Measurements from ENCODE around the gene LAMC2.

LAMC2 gene

DNA sequence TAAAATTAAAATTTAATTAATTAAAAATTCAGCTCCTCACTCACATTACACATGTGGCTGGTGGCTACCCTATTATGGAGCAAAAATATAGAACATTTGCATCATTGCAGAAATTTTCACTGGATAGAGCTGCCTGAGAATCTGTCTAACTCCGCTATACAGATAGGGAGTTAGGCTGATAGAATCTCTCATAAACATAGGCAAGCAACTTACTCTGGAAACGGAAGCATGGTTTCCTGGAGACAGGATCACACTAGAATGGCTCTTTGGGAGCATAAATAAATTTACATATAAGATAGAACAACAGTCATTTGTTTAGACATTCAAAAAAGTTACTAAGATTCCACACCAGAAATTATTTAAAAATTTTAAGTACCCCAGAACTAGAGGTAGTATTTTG is 12.2 kb upstream of the LAMC2 start:
- Histone ChIP-seq H3K9me3 (ENCODE audit: control insufficient read depth, low read depth, low read length) (no peaks in the 10 kb centered on the region), H3K4me3 (ENCODE audit: low read length) (no peak overlapping the region), H3K9ac (ENCODE audit: low read length) (no peak overlapping the region), H3K36me3 (ENCODE audit: control insufficient read depth, low read depth, low read length) (no peaks in the 10 kb centered on the region), H3K27ac (ENCODE audit: low read length) (no peak overlapping the region), H3K27me3 (ENCODE audit: control insufficient read depth, insufficient read depth, low read length) (no peaks in the 10 kb centered on the region), H3K4me1 (ENCODE audit: control insufficient read depth, low read depth, low read length) (no peaks in the 10 kb centered on the region)

DNA sequence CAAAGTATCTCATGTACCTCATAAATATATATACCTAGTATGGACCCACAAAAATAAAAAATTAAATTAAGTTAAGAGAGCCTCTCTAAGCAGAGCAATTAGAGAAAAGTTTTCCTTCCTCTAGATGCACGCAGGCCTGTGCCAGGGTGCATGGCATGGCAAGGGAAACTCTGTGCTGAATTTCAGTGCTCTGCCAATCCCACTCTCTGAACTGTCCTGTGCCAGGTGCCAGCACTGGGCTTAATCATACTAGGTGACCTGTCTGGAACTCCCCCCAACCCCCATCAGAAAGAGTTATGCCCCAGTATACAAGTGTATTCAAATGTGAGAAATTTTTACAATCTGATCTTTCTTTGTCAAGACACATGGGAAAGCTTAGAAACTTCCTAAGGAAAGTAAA is 10.4 kb upstream of the LAMC2 start:
- no peak overlapping the region for H3K4me3 ChIP-seq (ENCODE audit: low read length)
- no peaks in the 10 kb centered on the region for H3K9me3 ChIP-seq (ENCODE audit: control insufficient read depth, low read depth, low read length)
- H3K9ac ChIP-seq (ENCODE audit: low read length): no peak overlapping the region
- no peak overlapping the region for H3K27ac ChIP-seq (ENCODE audit: low read length)
- peaks cover 4% of the 10 kb centered on the region for H3K4me1 ChIP-seq (ENCODE audit: control insufficient read depth, low read depth, low read length)
- H3K36me3 ChIP-seq (ENCODE audit: control insufficient read depth, low read depth, low read length): no peaks in the 10 kb centered on the region
- H3K27me3 ChIP-seq (ENCODE audit: control insufficient read depth, insufficient read depth, low read length): no peaks in the 10 kb centered on the region

DNA sequence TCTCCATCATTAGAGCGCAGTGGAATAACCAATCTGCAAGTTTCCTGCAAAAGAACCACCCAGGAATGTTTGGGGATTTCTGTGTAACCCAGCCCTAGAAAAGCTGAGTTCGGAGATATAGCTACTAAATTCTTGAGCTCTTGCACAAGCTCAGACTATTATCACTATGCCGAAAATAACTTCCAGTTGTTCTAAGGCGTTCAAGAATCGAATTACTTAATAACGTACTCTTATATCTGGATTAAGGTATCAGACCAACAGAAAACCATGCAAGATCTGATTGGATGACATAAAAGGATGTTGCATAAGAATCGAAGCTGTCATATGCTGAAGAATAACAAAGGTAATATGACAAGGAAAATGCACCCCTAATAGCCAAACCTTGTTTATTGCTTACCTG is 7.5 kb upstream of the LAMC2 start:
- no peaks in the 10 kb centered on the region for H3K27me3 ChIP-seq (ENCODE audit: control insufficient read depth, insufficient read depth, low read length)
- no peak overlapping the region for H3K4me3 ChIP-seq (ENCODE audit: low read length)
- peaks cover 9% of the 10 kb centered on the region for H3K4me1 ChIP-seq (ENCODE audit: control insufficient read depth, low read depth, low read length)
- H3K36me3 ChIP-seq (ENCODE audit: control insufficient read depth, low read depth, low read length): no peaks in the 10 kb centered on the region
- no peak overlapping the region for H3K9ac ChIP-seq (ENCODE audit: low read length)
- H3K27ac ChIP-seq (ENCODE audit: low read length): no peak overlapping the region
- H3K9me3 ChIP-seq (ENCODE audit: control insufficient read depth, low read depth, low read length): no peaks in the 10 kb centered on the region

DNA sequence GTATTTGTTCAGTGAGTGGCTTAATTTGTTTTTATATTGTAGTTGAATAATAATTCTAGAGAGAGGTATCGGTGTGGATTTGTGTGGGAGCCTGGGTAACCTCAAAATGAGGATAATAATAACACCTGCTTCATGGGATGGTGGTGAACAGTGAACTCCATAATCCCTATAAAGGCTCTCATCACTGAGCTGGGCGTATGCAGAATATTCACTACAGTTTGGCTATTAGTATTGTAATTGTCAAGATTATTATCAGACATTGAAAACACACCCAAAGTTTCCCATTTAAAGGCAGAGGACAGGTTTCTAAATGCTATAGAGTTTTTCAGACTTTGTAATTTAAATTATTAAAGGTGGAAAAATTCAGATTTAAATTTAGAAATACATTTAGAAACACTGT is 7.0 kb upstream of the LAMC2 start:
- Histone ChIP-seq H3K9ac (ENCODE audit: low read length) (no peak overlapping the region), H3K27me3 (ENCODE audit: control insufficient read depth, insufficient read depth, low read length) (no peaks in the 10 kb centered on the region), H3K4me1 (ENCODE audit: control insufficient read depth, low read depth, low read length) (peaks cover 9% of the 10 kb centered on the region), H3K9me3 (ENCODE audit: control insufficient read depth, low read depth, low read length) (no peaks in the 10 kb centered on the region), H3K36me3 (ENCODE audit: control insufficient read depth, low read depth, low read length) (no peaks in the 10 kb centered on the region), H3K27ac (ENCODE audit: low read length) (no peak overlapping the region), H3K4me3 (ENCODE audit: low read length) (no peak overlapping the region)

DNA sequence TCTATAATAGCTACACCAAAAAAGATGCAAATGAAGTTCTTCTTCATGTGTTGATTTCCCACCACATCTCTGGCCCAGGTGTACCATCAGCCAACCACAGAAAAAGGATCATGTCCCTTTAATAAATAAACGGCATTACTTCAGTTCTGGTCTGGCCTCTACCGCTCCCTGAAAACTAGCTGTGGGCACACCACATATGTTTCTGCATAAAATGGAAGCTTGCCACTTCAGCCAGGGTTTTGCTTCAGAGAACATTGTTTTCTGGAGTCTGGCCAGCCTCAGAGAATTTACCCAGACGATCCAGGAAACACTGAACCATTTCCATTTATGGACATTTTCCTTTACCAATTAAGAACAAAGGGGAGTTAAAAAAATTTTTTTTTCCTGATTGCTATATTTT is 5.8 kb upstream of the LAMC2 start:
- Histone ChIP-seq H3K27me3 (ENCODE audit: control insufficient read depth, insufficient read depth, low read length) (no peaks in the 10 kb centered on the region), H3K9me3 (ENCODE audit: control insufficient read depth, low read depth, low read length) (no peaks in the 10 kb centered on the region), H3K4me1 (ENCODE audit: control insufficient read depth, low read depth, low read length) (peaks cover 9% of the 10 kb centered on the region), H3K9ac (ENCODE audit: low read length) (no peak overlapping the region), H3K4me3 (ENCODE audit: low read length) (no peak overlapping the region), H3K36me3 (ENCODE audit: control insufficient read depth, low read depth, low read length) (no peaks in the 10 kb centered on the region), H3K27ac (ENCODE audit: low read length) (no peak overlapping the region)

DNA sequence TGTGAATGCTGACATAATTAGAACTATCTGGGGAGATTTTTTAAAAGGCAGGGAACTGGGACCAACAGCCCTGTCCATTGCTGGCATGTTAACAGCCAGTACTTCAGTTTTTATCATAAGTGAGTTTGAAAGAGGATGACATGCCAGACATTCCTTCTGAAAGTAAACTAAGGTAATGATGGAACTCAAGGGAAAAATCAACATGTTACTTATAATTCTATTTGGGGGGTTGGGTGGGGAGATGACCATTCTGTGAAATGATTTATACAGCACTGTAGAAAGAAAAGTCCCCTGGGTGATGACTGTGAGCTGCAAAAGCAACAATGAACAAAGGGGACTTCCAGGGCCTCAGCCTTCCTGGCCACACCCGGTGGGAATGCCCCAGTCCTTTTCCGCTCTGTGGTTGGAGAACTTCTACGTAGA is 5.4 kb upstream of the LAMC2 start:
- Histone ChIP-seq H3K27me3 (ENCODE audit: control insufficient read depth, insufficient read depth, low read length) (no peaks in the 10 kb centered on the region), H3K27ac (ENCODE audit: low read length) (no peak overlapping the region), H3K4me3 (ENCODE audit: low read length) (no peak overlapping the region), H3K4me1 (ENCODE audit: control insufficient read depth, low read depth, low read length) (peaks cover 9% of the 10 kb centered on the region), H3K9me3 (ENCODE audit: control insufficient read depth, low read depth, low read length) (no peaks in the 10 kb centered on the region), H3K9ac (ENCODE audit: low read length) (no peak overlapping the region), H3K36me3 (ENCODE audit: control insufficient read depth, low read depth, low read length) (no peaks in the 10 kb centered on the region)

DNA sequence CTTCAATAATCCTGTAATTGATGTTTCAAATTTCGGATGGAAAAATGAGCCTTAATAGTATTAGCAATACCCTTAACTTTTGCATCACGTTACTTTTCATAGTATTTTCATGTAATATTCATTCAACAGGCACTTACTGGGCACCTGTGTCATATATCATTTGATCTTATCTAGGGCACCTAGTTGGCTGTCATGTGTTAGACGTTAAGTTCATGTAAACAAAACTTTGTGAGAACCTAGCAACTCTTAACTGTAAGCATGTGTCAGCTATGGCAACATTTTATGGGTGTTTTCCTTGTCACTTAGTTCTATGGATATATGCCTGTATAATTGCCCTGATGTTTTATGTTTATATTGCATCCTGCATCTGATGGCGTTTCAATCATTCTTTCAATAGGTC is 777 bp downstream of the LAMC2 start:
- H3K9ac ChIP-seq (ENCODE audit: low read length): peak overlapping the region; percentile 52
- H3K4me3 ChIP-seq (ENCODE audit: low read length): peak overlapping the region; percentile 66
- H3K4me1 ChIP-seq (ENCODE audit: control insufficient read depth, low read depth, low read length): peaks cover 8% of the 10 kb centered on the region
- no peaks in the 10 kb centered on the region for H3K9me3 ChIP-seq (ENCODE audit: control insufficient read depth, low read depth, low read length)
- H3K36me3 ChIP-seq (ENCODE audit: control insufficient read depth, low read depth, low read length): no peaks in the 10 kb centered on the region
- peaks cover 11% of the 10 kb centered on the region for H3K27me3 ChIP-seq (ENCODE audit: control insufficient read depth, insufficient read depth, low read length)
- no peak overlapping the region for H3K27ac ChIP-seq (ENCODE audit: low read length)

DNA sequence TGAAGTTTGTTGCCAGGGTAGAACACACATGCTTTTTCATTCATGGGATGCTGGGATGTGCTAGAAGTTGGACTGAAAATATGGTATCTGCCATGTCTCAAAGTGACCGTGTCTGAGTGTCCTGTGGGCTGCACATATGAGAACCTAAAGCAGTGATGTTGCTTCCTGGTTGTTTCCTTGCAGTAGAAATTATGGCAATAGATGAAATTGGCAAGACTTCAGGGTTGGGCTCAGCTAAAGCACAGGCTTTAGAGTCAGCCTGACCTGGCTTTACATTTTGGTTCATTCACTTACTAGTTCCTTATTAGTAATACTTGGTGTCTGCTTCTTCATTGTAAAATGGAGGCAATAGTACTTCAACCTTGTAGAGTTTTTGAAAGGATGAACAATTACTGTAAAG is 2.2 kb downstream of the LAMC2 start:
- no peak overlapping the region for H3K27ac ChIP-seq (ENCODE audit: low read length)
- H3K36me3 ChIP-seq (ENCODE audit: control insufficient read depth, low read depth, low read length): no peaks in the 10 kb centered on the region
- no peaks in the 10 kb centered on the region for H3K9me3 ChIP-seq (ENCODE audit: control insufficient read depth, low read depth, low read length)
- no peak overlapping the region for H3K4me3 ChIP-seq (ENCODE audit: low read length)
- H3K4me1 ChIP-seq (ENCODE audit: control insufficient read depth, low read depth, low read length): peaks cover 12% of the 10 kb centered on the region
- H3K27me3 ChIP-seq (ENCODE audit: control insufficient read depth, insufficient read depth, low read length): peaks cover 11% of the 10 kb centered on the region
- H3K9ac ChIP-seq (ENCODE audit: low read length): no peak overlapping the region

DNA sequence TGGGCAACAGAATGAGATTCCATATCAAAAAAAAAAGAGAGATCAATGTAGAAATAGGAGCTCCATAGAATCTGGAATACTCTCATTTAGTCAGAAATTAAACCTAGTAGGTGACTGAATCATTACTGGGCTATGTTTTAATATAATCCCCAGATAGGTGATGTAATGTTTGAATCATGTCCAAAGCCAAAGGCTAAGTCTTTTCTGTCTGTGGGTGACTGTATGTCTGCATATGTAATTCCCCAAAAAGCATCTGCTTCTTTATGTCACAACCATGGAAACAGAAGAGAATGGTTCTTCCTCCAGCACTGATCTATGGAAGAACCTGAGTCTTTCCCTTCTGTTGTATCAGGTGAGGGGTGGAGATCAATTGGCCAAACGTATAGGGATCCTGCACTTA is 5.8 kb downstream of the LAMC2 start:
- Histone ChIP-seq H3K27ac (ENCODE audit: low read length) (no peak overlapping the region), H3K4me3 (ENCODE audit: low read length) (no peak overlapping the region), H3K4me1 (ENCODE audit: control insufficient read depth, low read depth, low read length) (peaks cover 27% of the 10 kb centered on the region), H3K9ac (ENCODE audit: low read length) (no peak overlapping the region), H3K36me3 (ENCODE audit: control insufficient read depth, low read depth, low read length) (no peaks in the 10 kb centered on the region), H3K27me3 (ENCODE audit: control insufficient read depth, insufficient read depth, low read length) (peaks cover 4% of the 10 kb centered on the region), H3K9me3 (ENCODE audit: control insufficient read depth, low read depth, low read length) (no peaks in the 10 kb centered on the region)

DNA sequence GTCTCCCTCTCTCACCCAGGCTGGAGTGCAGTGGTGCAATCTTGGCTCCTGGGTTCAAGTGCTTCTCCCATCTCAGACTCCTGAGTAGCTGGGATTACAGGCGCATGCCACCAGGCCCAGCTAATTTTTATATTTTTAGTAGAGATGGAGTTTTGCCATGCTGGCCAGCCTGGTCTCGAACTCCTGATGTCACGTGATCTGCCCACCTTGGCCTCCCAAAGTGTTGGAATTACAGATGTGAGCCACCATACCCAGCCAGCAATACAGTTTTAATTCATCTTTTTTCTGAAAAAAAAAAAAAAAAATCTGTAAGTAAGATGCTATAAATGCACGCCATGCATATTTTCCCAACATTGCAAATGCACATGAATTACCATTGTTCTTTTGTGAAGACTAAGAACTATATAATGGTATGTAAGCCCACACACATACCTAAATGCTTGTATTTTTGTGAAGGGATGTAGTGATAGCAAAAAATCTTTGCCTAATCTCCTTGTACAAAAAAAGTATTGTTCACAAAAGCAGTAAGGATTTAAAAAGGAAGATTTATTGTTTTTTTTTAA is 8.0 kb downstream of the LAMC2 start:
- H3K4me1 ChIP-seq (ENCODE audit: control insufficient read depth, low read depth, low read length): peaks cover 25% of the 10 kb centered on the region
- no peak overlapping the region for H3K4me3 ChIP-seq (ENCODE audit: low read length)
- no peak overlapping the region for H3K9ac ChIP-seq (ENCODE audit: low read length)
- no peak overlapping the region for H3K27ac ChIP-seq (ENCODE audit: low read length)
- no peaks in the 10 kb centered on the region for H3K9me3 ChIP-seq (ENCODE audit: control insufficient read depth, low read depth, low read length)
- H3K36me3 ChIP-seq (ENCODE audit: control insufficient read depth, low read depth, low read length): no peaks in the 10 kb centered on the region
- no peaks in the 10 kb centered on the region for H3K27me3 ChIP-seq (ENCODE audit: control insufficient read depth, insufficient read depth, low read length)

DNA sequence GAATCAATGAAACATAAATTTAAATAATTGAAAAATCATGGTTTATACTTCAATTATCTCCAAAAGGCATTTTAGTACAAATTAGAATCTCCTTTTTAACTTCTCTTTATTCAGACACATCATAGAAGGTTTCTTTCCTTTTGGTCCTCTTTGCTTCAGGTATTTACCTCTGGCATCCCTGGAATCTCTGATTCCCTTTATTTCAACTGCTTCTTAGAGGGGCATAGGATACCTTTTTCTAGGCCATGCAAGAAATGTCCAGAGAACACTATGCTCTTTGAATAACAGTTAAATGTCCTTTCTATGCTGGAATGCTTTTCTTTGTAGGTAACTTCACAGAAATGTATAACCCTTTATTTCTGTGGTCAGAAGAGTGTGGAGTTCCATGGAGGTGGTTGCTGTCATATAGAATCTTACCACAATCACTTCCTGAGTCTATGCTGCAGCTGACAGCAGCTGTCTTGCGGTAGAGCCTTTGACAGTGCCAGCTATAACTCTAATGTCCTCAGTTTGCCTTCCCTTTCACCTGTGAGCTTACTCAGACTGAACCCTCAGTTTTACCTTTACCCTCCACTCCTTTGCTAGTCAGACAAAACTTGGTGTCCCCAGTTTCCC is 8.6 kb downstream of the LAMC2 start:
- H3K9me3 ChIP-seq (ENCODE audit: control insufficient read depth, low read depth, low read length): no peaks in the 10 kb centered on the region
- H3K4me1 ChIP-seq (ENCODE audit: control insufficient read depth, low read depth, low read length): peaks cover 25% of the 10 kb centered on the region
- H3K9ac ChIP-seq (ENCODE audit: low read length): no peak overlapping the region
- no peaks in the 10 kb centered on the region for H3K36me3 ChIP-seq (ENCODE audit: control insufficient read depth, low read depth, low read length)
- H3K27me3 ChIP-seq (ENCODE audit: control insufficient read depth, insufficient read depth, low read length): no peaks in the 10 kb centered on the region
- no peak overlapping the region for H3K4me3 ChIP-seq (ENCODE audit: low read length)
- H3K27ac ChIP-seq (ENCODE audit: low read length): no peak overlapping the region

DNA sequence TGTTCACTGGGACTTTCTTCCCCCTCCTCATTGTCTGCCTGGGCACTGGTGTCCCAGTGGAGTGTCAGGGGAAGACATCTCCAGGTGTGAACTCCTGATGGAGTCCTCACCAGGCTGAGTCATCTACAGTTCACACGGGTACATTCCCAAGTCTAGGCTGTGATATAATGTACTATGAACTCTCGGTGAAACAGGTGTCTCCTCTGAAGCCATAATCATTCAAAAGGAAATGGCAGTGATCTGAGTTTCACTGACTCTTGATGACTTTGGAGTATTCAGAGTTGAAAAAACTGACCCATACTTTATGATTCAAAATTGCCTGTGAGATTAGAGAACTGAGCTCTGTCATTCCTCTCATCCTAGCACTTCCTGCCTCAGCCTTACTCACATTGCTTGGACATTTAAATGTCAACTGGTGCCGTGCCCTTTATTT is 9.1 kb downstream of the LAMC2 start:
- H3K4me1 ChIP-seq (ENCODE audit: control insufficient read depth, low read depth, low read length): peaks cover 25% of the 10 kb centered on the region
- H3K4me3 ChIP-seq (ENCODE audit: low read length): no peak overlapping the region
- H3K9me3 ChIP-seq (ENCODE audit: control insufficient read depth, low read depth, low read length): no peaks in the 10 kb centered on the region
- no peak overlapping the region for H3K27ac ChIP-seq (ENCODE audit: low read length)
- H3K36me3 ChIP-seq (ENCODE audit: control insufficient read depth, low read depth, low read length): no peaks in the 10 kb centered on the region
- no peaks in the 10 kb centered on the region for H3K27me3 ChIP-seq (ENCODE audit: control insufficient read depth, insufficient read depth, low read length)
- H3K9ac ChIP-seq (ENCODE audit: low read length): no peak overlapping the region

Measured in iPS-18a (cell line).